Breast epithelium (tissue), 3 donors: Measurements from ENCODE around the gene ELANE.

ENCODE experiments used
- CTCF ChIP-seq, 3 donors: fragments of 450-650 bp; IDR thresholded peaks; one replicate each; pipeline ENCODE4 v1.5.1; 2016 to 2017; ENCODE audit warnings: antibody characterized with exemption in 3 of 3, mild to moderate bottlenecking in 3 of 3, moderate library complexity in 3 of 3
- POLR2AphosphoS5 ChIP-seq, 3 donors: sonication (generic); formaldehyde crosslinking; IDR thresholded peaks; one replicate each; pipeline ENCODE4 v1.6.1; 2017; ENCODE audit warnings: antibody characterized with exemption in 3 of 3

GRCh38 chr19:873084-873483 is 21.0 kb downstream of the ELANE start:
- TF ChIP-seq CTCF (IDR thresholded peaks at IDR 0.05) (no peak), POLR2AphosphoS5 (IDR thresholded peaks at IDR 0.05) (no peak)
